ENCODE results near the gene TRIM25.
"Not testable (repeated sequence)": the region's sequence is repeated elsewhere in the genome, so short reads cannot be mapped to it uniquely, and the experiment has no call there.

TRIM25 gene

GRCh38 chr17:56913867-56914580 is at the start of gene TRIM25:
TSS of gene TRIM25 (minus strand) at chr17:56914049. CDS start at chr17:56913988, 61 bp downstream.
- DNase-seq: peak; percentile 68

- peak; percentile 72 for DNase-seq
These were observed 47.0 kb upstream of the TRIM25 start, which contains the start of gene COIL for GRCh38 chr17:56960596-56961538. TSS of gene COIL (minus strand) at chr17:56961050. CDS start at chr17:56961019, 31 bp downstream.

- DNase-seq: no peak
These were observed 43.1 kb upstream of the TRIM25 start for GRCh38 chr17:56956992-56957391.

GRCh38 chr17:56949595-56949994 is 35.7 kb upstream of the TRIM25 start:
- no peak for DNase-seq

- DNase-seq: no peak
These were observed 34.6 kb upstream of the TRIM25 start for GRCh38 chr17:56948491-56948890.

GRCh38 chr17:56947741-56948140 is 33.9 kb upstream of the TRIM25 start:
- no peak for DNase-seq

GRCh38 chr17:56945938-56946505 is 32.2 kb upstream of the TRIM25 start:
- no peak for DNase-seq

GRCh38 chr17:56943505-56944125 is 29.8 kb upstream of the TRIM25 start:
- no peak for DNase-seq

- DNase-seq: peak; percentile 29
These were observed 26.1 kb upstream of the TRIM25 start for GRCh38 chr17:56939869-56940484.

- not testable (repeated sequence) for DNase-seq
These were observed 24.4 kb upstream of the TRIM25 start for GRCh38 chr17:56938206-56938605.

GRCh38 chr17:56937687-56938086 is 23.8 kb upstream of the TRIM25 start:
- no peak for DNase-seq

GRCh38 chr17:56936697-56937322 is 23.0 kb upstream of the TRIM25 start:
- DNase-seq: no peak

- no peak for DNase-seq
These were observed 21.6 kb upstream of the TRIM25 start for GRCh38 chr17:56935461-56935860.

- no peak for DNase-seq
These were observed 20.4 kb upstream of the TRIM25 start for GRCh38 chr17:56934280-56934679.

GRCh38 chr17:56933868-56934267 is 20.0 kb upstream of the TRIM25 start:
- no peak for DNase-seq

- no peak for DNase-seq
These were observed 19.4 kb upstream of the TRIM25 start for GRCh38 chr17:56933151-56933745.

- no peak for DNase-seq
These were observed 17.0 kb upstream of the TRIM25 start for GRCh38 chr17:56930739-56931337.

GRCh38 chr17:56929362-56929969 is 15.6 kb upstream of the TRIM25 start:
- DNase-seq: no peak

- no peak for DNase-seq
These were observed 14.7 kb upstream of the TRIM25 start for GRCh38 chr17:56928586-56928985.

- no peak for DNase-seq
These were observed 12.9 kb upstream of the TRIM25 start for GRCh38 chr17:56926704-56927103.

- no peak for DNase-seq
These were observed 12.4 kb upstream of the TRIM25 start for GRCh38 chr17:56926270-56926669.

Data from NCI-H748 treated with DMSO at 0.1 percent for 48 hours (cell line).